Measurements from ENCODE around the gene TTC3. TPM values are rescaled to one million over a fixed set of nuclear protein-coding genes. Genes with fewer than 3 reads are reported as not detected.

The TTC3 gene
- total RNA-seq, 3 donors from 2014 or later (not counting 1 experiment from before 2014, with no cell fraction given) = 83.1 to 97.4 (median 88.3) TPM

GRCh38 chr21:37065561-37066177 lies 7.4 kb upstream of the TTC3 start:
- no peak for TF ChIP-seq CTCF (IDR thresholded peaks at IDR 0.05)
- WGBS (ENCODE audit: insufficient coverage) = 96% methylated on average over 3 of the region's 9 CpGs
- Mint-ChIP-seq H3K27me3 (ENCODE audit: low read depth in 2 of 2) (no peaks in the 10 kb centered on the region), H3K9me3 (no peaks in the 10 kb centered on the region), H3K36me3 (peaks cover 11% of the 10 kb centered on the region), H3K27ac (no peak overlapping the region), H3K4me3 (no peak overlapping the region), H3K4me1 (peaks cover 0 to 5% of the 10 kb centered on the region in 2 donors)
- intact Hi-C loops (cut with micrococcal nuclease) = no loop called here
- H3K27ac ChIP-seq (ENCODE audit: low read length) = no peak overlapping the region
- no peaks in the 10 kb centered on the region for H3K9me3 ChIP-seq (ENCODE audit: control insufficient read depth, insufficient read depth, low read length)
- no peak for ATAC-seq
- no peak overlapping the region for H3K4me3 ChIP-seq (ENCODE audit: low read length)
- no peaks in the 10 kb centered on the region for H3K27me3 ChIP-seq (ENCODE audit: control insufficient read depth, insufficient read depth, low read length)
- no peaks in the 10 kb centered on the region for H3K4me1 ChIP-seq (ENCODE audit: control insufficient read depth, insufficient read depth, low read length)
- no peak for DNase-seq
- H3K36me3 ChIP-seq (ENCODE audit: control insufficient read depth, insufficient read depth, low read length) = peaks cover 8% of the 10 kb centered on the region

GRCh38 chr21:37071561-37072273 lies 1.3 kb upstream of the TTC3 start:
- H3K4me3 ChIP-seq (ENCODE audit: low read length) = peak overlapping the region; percentile 91
- peaks cover 17% of the 10 kb centered on the region for H3K4me1 ChIP-seq (ENCODE audit: control insufficient read depth, insufficient read depth, low read length)
- peak overlapping the region; percentile 84 for H3K4me3 Mint-ChIP-seq
- H3K27ac ChIP-seq (ENCODE audit: low read length) = peak overlapping the region; percentile 100
- H3K36me3 ChIP-seq (ENCODE audit: control insufficient read depth, insufficient read depth, low read length) = peaks cover 8% of the 10 kb centered on the region
- H3K9me3 Mint-ChIP-seq = no peaks in the 10 kb centered on the region
- intact Hi-C loops (cut with micrococcal nuclease) = loop anchor here (2.0 to 10.0 kb wide), 4 partner anchors 84 to 491 kb away; partner anchors contain the start of gene VPS26C
- peaks cover 11% of the 10 kb centered on the region for H3K36me3 Mint-ChIP-seq
- TF ChIP-seq CTCF (IDR thresholded peaks at IDR 0.05) = no peak
- peaks cover 29 to 37% of the 10 kb centered on the region in 2 donors for H3K4me1 Mint-ChIP-seq
- no peaks in the 10 kb centered on the region for H3K27me3 Mint-ChIP-seq (ENCODE audit: low read depth in 2 of 2)
- ATAC-seq (no peak), DNase-seq (no peak)
- no peaks in the 10 kb centered on the region for H3K27me3 ChIP-seq (ENCODE audit: control insufficient read depth, insufficient read depth, low read length)
- 57% methylated on average over 11 of the region's 12 CpGs for WGBS (ENCODE audit: insufficient coverage)
- H3K9me3 ChIP-seq (ENCODE audit: control insufficient read depth, insufficient read depth, low read length) = no peaks in the 10 kb centered on the region
- peak overlapping the region; percentile 93 to 98 for H3K27ac Mint-ChIP-seq

GRCh38 chr21:37072274-37072987 lies 623 bp upstream of the TTC3 start:
- intact Hi-C loops (cut with micrococcal nuclease) = loop anchor here (2.0 to 10.0 kb wide), 4 partner anchors 85 to 490 kb away; partner anchors contain the start of gene VPS26C
- ATAC-seq = peak; percentile 41 to 60 (median 51)
- Mint-ChIP-seq H3K4me1 (peaks cover 29 to 37% of the 10 kb centered on the region in 2 donors), H3K9me3 (no peaks in the 10 kb centered on the region), H3K4me3 (peak overlapping the region; percentile 84), H3K27ac (peak overlapping the region; percentile 93 to 98), H3K27me3 (ENCODE audit: low read depth in 2 of 2) (no peaks in the 10 kb centered on the region), H3K36me3 (peaks cover 11% of the 10 kb centered on the region)
- Histone ChIP-seq H3K36me3 (ENCODE audit: control insufficient read depth, insufficient read depth, low read length) (peaks cover 8% of the 10 kb centered on the region), H3K4me3 (ENCODE audit: low read length) (peak overlapping the region; percentile 91), H3K9me3 (ENCODE audit: control insufficient read depth, insufficient read depth, low read length) (no peaks in the 10 kb centered on the region), H3K4me1 (ENCODE audit: control insufficient read depth, insufficient read depth, low read length) (peaks cover 17% of the 10 kb centered on the region), H3K27ac (ENCODE audit: low read length) (peak overlapping the region; percentile 100), H3K27me3 (ENCODE audit: control insufficient read depth, insufficient read depth, low read length) (no peaks in the 10 kb centered on the region)
- DNase-seq = peak in 1 of 2 donors; percentile 84
- WGBS (ENCODE audit: insufficient coverage) = under 1% methylated on average over 54 of the region's 54 CpGs
- TF ChIP-seq CTCF (IDR thresholded peaks at IDR 0.05) = no peak

Measured in natural killer cell (primary cell).